Astrocyte (in vitro differentiated cells and primary cell): ENCODE results near the gene ENPP7. TPM values are rescaled to one million over a fixed set of nuclear protein-coding genes. Genes with fewer than 3 reads are reported as not detected.

Source experiments
- DNase-seq: peaks from one replicate; pipeline ENCODE4 v3.0.0-alpha.2; 2010; ENCODE audit warnings: low read depth
- FAIRE-seq: peaks from 2 replicates; lab custom pipeline; 2011; peaks lifted over from hg19 to GRCh38; lab: Jason Lieb, UNC
- H2AFZ ChIP-seq: 2 replicates; pipeline ENCODE4 v1.6.0; 2012; ENCODE audit warnings: low read depth, low read length, inconsistent platforms
- H3K27ac ChIP-seq: 2 replicates; pipeline ENCODE4 v1.5.1; 2011; ENCODE audit warnings: low read depth, low read length, inconsistent platforms
- H3K27me3 ChIP-seq: 2 replicates; pipeline ENCODE4 v1.6.0; 2011; ENCODE audit warnings: low read length, inconsistent platforms; ENCODE audit not compliant: insufficient read depth
- H3K36me3 ChIP-seq: 2 replicates; pipeline ENCODE4 v1.5.1; 2011; ENCODE audit warnings: low read length, inconsistent platforms; ENCODE audit not compliant: insufficient read depth
- H3K4me1 ChIP-seq: 2 replicates; pipeline ENCODE4 v1.5.1; 2011; ENCODE audit warnings: low read length, inconsistent platforms; ENCODE audit not compliant: insufficient read depth
- H3K4me2 ChIP-seq: 2 replicates; pipeline ENCODE4 v1.6.0; 2012; ENCODE audit warnings: low read length, inconsistent platforms
- H3K4me3 ChIP-seq: 2 replicates; pipeline ENCODE4 v1.5.1; 2011; ENCODE audit warnings: low read depth, mild to moderate bottlenecking, low read length, inconsistent platforms; ENCODE audit not compliant: insufficient read depth
- H3K79me2 ChIP-seq: 2 replicates; pipeline ENCODE4 v1.6.0; 2012; ENCODE audit warnings: mild to moderate bottlenecking, low read length, inconsistent platforms; ENCODE audit not compliant: insufficient read depth
- H3K9ac ChIP-seq: 2 replicates; pipeline ENCODE4 v1.6.0; 2012; ENCODE audit warnings: mild to moderate bottlenecking, low read length, inconsistent platforms
- H3K9me3 ChIP-seq: 2 replicates; pipeline ENCODE4 v1.5.1; 2012; ENCODE audit warnings: low read depth, mild to moderate bottlenecking, low read length, inconsistent platforms; ENCODE audit not compliant: insufficient read depth
- H4K20me1 ChIP-seq: 2 replicates; pipeline ENCODE4 v1.6.0; 2012; ENCODE audit warnings: low read length, inconsistent platforms; ENCODE audit not compliant: insufficient read depth
- H3K27ac Mint-ChIP-seq: one replicate; pipeline ENCODE4 v1.8.0; 2021; ENCODE audit warnings: mild to moderate bottlenecking, mixed read lengths; ENCODE audit not compliant: unreplicated experiment
- H3K27me3 Mint-ChIP-seq: one replicate; pipeline ENCODE4 v1.8.0; 2021; ENCODE audit warnings: low read depth, mixed read lengths; ENCODE audit not compliant: unreplicated experiment
- H3K36me3 Mint-ChIP-seq: one replicate; pipeline ENCODE4 v1.8.0; 2021; ENCODE audit warnings: low read depth, mixed read lengths; ENCODE audit not compliant: unreplicated experiment
- H3K4me1 Mint-ChIP-seq: one replicate; pipeline ENCODE4 v1.8.0; 2021; ENCODE audit warnings: low read depth, mixed read lengths; ENCODE audit not compliant: unreplicated experiment
- H3K4me3 Mint-ChIP-seq: one replicate; pipeline ENCODE4 v1.8.0; 2021; ENCODE audit warnings: mild to moderate bottlenecking, moderate library complexity, mixed read lengths; ENCODE audit not compliant: unreplicated experiment
- H3K9me3 Mint-ChIP-seq: one replicate; pipeline ENCODE4 v1.8.0; 2021; ENCODE audit warnings: mild to moderate bottlenecking, mixed read lengths; ENCODE audit not compliant: unreplicated experiment
- CTCF ChIP-seq: IDR thresholded peaks from 2 replicates; pipeline ENCODE4 v1.5.1; 2011; ENCODE audit warnings: low read depth, mild to moderate bottlenecking, inconsistent platforms, low read length, moderate library complexity; ENCODE audit not compliant: insufficient read depth
- EZH2 ChIP-seq: IDR thresholded peaks from 2 replicates; pipeline ENCODE4 v1.6.1; 2012; ENCODE audit warnings: mild to moderate bottlenecking, low read length, inconsistent platforms; ENCODE audit not compliant: insufficient read depth
- total RNA-seq: library from RNA; stranded (reverse); gene quantifications from 2 replicates; pipeline ENCODE4 v1.2.1, GENCODE V29; 2021

The ENPP7 gene
- total RNA-seq, 1 donor from 2014 or later: not detected

GRCh38 chr17:79742589-79742918, 11.8 kb downstream of the ENPP7 start:
- H4K20me1 ChIP-seq: no peaks in the 10 kb centered on the region
- Mint-ChIP-seq H3K36me3 (no peaks in the 10 kb centered on the region), H3K9me3 (no peaks in the 10 kb centered on the region), H3K4me3 (no peak overlapping the region), H3K27ac (no peak overlapping the region), H3K27me3 (peaks cover 67% of the 10 kb centered on the region), H3K4me1 (peaks cover 12% of the 10 kb centered on the region)
- FAIRE-seq: no peak
- no peak overlapping the region for H3K4me2 ChIP-seq
- no peak overlapping the region for H2AFZ ChIP-seq
- no peaks in the 10 kb centered on the region for H3K36me3 ChIP-seq
- peaks cover 8% of the 10 kb centered on the region for H3K4me1 ChIP-seq
- no peaks in the 10 kb centered on the region for H3K9me3 ChIP-seq
- peaks cover 40% of the 10 kb centered on the region for H3K27me3 ChIP-seq
- H3K79me2 ChIP-seq: no peaks in the 10 kb centered on the region
- H3K9ac ChIP-seq: no peak overlapping the region
- no peak overlapping the region for H3K27ac ChIP-seq
- no peak overlapping the region for H3K4me3 ChIP-seq
- DNase-seq: no peak
- TF ChIP-seq CTCF: no peak
- no peak for TF ChIP-seq EZH2

- FAIRE-seq (no peak), DNase-seq (no peak)
- Histone ChIP-seq H3K4me3 (no peak overlapping the region), H3K9me3 (no peaks in the 10 kb centered on the region), H2AFZ (no peak overlapping the region), H3K36me3 (no peaks in the 10 kb centered on the region), H3K27me3 (peaks cover 44% of the 10 kb centered on the region), H3K79me2 (no peaks in the 10 kb centered on the region), H3K4me2 (no peak overlapping the region), H3K9ac (no peak overlapping the region), H3K27ac (no peak overlapping the region), H3K4me1 (peaks cover 12% of the 10 kb centered on the region), H4K20me1 (no peaks in the 10 kb centered on the region)
- Mint-ChIP-seq H3K27me3 (peaks cover 68% of the 10 kb centered on the region), H3K27ac (no peak overlapping the region), H3K4me3 (no peak overlapping the region), H3K4me1 (peaks cover 15% of the 10 kb centered on the region), H3K9me3 (no peaks in the 10 kb centered on the region), H3K36me3 (no peaks in the 10 kb centered on the region)
- no peak for TF ChIP-seq EZH2
- no peak for TF ChIP-seq CTCF
These were observed 12.3 kb downstream of the ENPP7 start for GRCh38 chr17:79742951-79743476.

- Mint-ChIP-seq H3K27ac (no peak overlapping the region), H3K4me3 (no peak overlapping the region)
- no peak overlapping the region for H3K4me3 ChIP-seq
These were observed 12.9 kb downstream of the ENPP7 start for GRCh38 chr17:79743614-79744013.

More at GRCh38 chr17:79743614-79744013, 12.9 kb downstream of the ENPP7 start:
- H3K4me1 ChIP-seq: peaks cover 12% of the 10 kb centered on the region
- no peak overlapping the region for H2AFZ ChIP-seq
- TF ChIP-seq EZH2 (no peak), CTCF (no peak)
- H3K9ac ChIP-seq: no peak overlapping the region
- DNase-seq (no peak), FAIRE-seq (no peak)
- peaks cover 50% of the 10 kb centered on the region for H3K27me3 ChIP-seq
- H3K9me3 Mint-ChIP-seq: no peaks in the 10 kb centered on the region
- H3K79me2 ChIP-seq: no peaks in the 10 kb centered on the region
- peaks cover 67% of the 10 kb centered on the region for H3K27me3 Mint-ChIP-seq
- H3K9me3 ChIP-seq: no peaks in the 10 kb centered on the region
- H3K4me2 ChIP-seq: no peak overlapping the region
- H3K4me1 Mint-ChIP-seq: peaks cover 15% of the 10 kb centered on the region
- no peak overlapping the region for H3K27ac ChIP-seq
- H4K20me1 ChIP-seq: no peaks in the 10 kb centered on the region
- no peaks in the 10 kb centered on the region for H3K36me3 ChIP-seq
- H3K36me3 Mint-ChIP-seq: no peaks in the 10 kb centered on the region
